Stimulated activated CD4-positive, alpha-beta T cell treated with anti-CD3 and anti-CD28 coated beads, Interleukin-15, amount 100 ng/mL, for 24 hours (primary cell): ENCODE data around the gene ADD1.

ENCODE experiments used
- DNase-seq: peaks from one replicate; pipeline ENCODE4 v3.0.0-alpha.2; 2020

The ADD1 gene

GRCh38 chr4:2861631-2862436 is 18.2 kb downstream of the ADD1 start:
- DNase-seq, result no peak

GRCh38 chr4:2862528-2862927 is 18.9 kb downstream of the ADD1 start:
- DNase-seq, result no peak

GRCh38 chr4:2863649-2864048 is 20.0 kb downstream of the ADD1 start:
- DNase-seq, result no peak

GRCh38 chr4:2865196-2865780 is 21.6 kb downstream of the ADD1 start:
- no peak for DNase-seq

- no peak for DNase-seq
Measured at GRCh38 chr4:2866160-2866861, 22.7 kb downstream of the ADD1 start.

- DNase-seq, result no peak
Measured at GRCh38 chr4:2866891-2867290, 23.2 kb downstream of the ADD1 start.

GRCh38 chr4:2867758-2868491 is 24.3 kb downstream of the ADD1 start:
- DNase-seq, result no peak

- DNase-seq, result no peak
Measured at GRCh38 chr4:2868877-2869487, 25.3 kb downstream of the ADD1 start.

- DNase-seq, result no peak
Measured at GRCh38 chr4:2869659-2870058, 26.0 kb downstream of the ADD1 start.

- DNase-seq, result no peak
Measured at GRCh38 chr4:2870082-2870481, 26.4 kb downstream of the ADD1 start.

- DNase-seq, result no peak
Measured at GRCh38 chr4:2871466-2871865, 27.8 kb downstream of the ADD1 start.

GRCh38 chr4:2871911-2872310 is 28.3 kb downstream of the ADD1 start:
- DNase-seq, result no peak

- no peak for DNase-seq
Measured at GRCh38 chr4:2873329-2873728, 29.7 kb downstream of the ADD1 start.

- no peak for DNase-seq
Measured at GRCh38 chr4:2874861-2875260, 31.2 kb downstream of the ADD1 start.

GRCh38 chr4:2875556-2875955 is 31.9 kb downstream of the ADD1 start:
- DNase-seq, result no peak

- DNase-seq, result peak; percentile 48
Measured at GRCh38 chr4:2878346-2878745, 34.7 kb downstream of the ADD1 start.

GRCh38 chr4:2879026-2879425 is 35.4 kb downstream of the ADD1 start:
- DNase-seq, result no peak

GRCh38 chr4:2881431-2881830 is 37.8 kb downstream of the ADD1 start:
- no peak for DNase-seq

GRCh38 chr4:2882341-2882740 is 38.7 kb downstream of the ADD1 start:
- DNase-seq, result no peak

GRCh38 chr4:2886161-2886560 is 42.5 kb downstream of the ADD1 start:
- DNase-seq, result no peak

- no peak for DNase-seq
Measured at GRCh38 chr4:2886622-2887021, 43.0 kb downstream of the ADD1 start.

- DNase-seq, result no peak
Measured at GRCh38 chr4:2887343-2887742, 43.7 kb downstream of the ADD1 start.

- no peak for DNase-seq
Measured at GRCh38 chr4:2888886-2889285, 45.2 kb downstream of the ADD1 start.
